IMR-90 (cell line): ENCODE results near the gene FBXO3. TPM values are rescaled to one million over a fixed set of nuclear protein-coding genes. Genes with fewer than 3 reads are reported as not detected.
"Not testable (repeated sequence)": the region's sequence is repeated elsewhere in the genome, so short reads cannot be mapped to it uniquely, and the experiment has no call there.

Experiments
- ATAC-seq: fragments of 200-7000 bp; cut with Tn5 transposase; 2 replicates; pipeline ENCODE4 v1.9.1; 2020; ENCODE audit warnings: low read depth, mild to moderate bottlenecking, moderate library complexity
- BruUV-seq: library from RNA; stranded (reverse); fragments of 400-500 nt; replicated peaks from 2 replicates; lab custom pipeline; 2021; lab: Mats Ljungman, UMichigan
- CTCF ChIA-PET: fragments of 300-600 bp; formaldehyde crosslinking; extraction: SDS; loops from one replicate; lab custom pipeline; 2021; ENCODE audit warnings: antibody characterized with exemption; lab: Yijun Ruan, JAX
- POLR2A ChIA-PET: fragments of 300-600 bp; sonication (Branson Sonifier 250); formaldehyde crosslinking; loops from one replicate; lab custom pipeline; 2022; ENCODE audit warnings: antibody characterized with exemption; ENCODE audit not compliant: unreplicated experiment; lab: Charles Lee
- DNase-seq: peaks from one replicate; pipeline ENCODE4 v3.0.0; 2013
- H2AFZ ChIP-seq: replicated peaks from 2 replicates; pipeline ENCODE3; 2013; ENCODE audit warnings: low read length, mild to moderate bottlenecking; ENCODE audit not compliant: poor library complexity
- H2AK5ac ChIP-seq: 2 replicates; pipeline ENCODE4 v1.6.1; 2013; ENCODE audit warnings: low read depth, low read length, inconsistent platforms
- H2AK9ac ChIP-seq: replicated peaks from 2 replicates; pipeline ENCODE3; 2013; ENCODE audit warnings: mild to moderate bottlenecking, low read depth, low read length, moderate library complexity; ENCODE audit not compliant: poor library complexity
- H2BK120ac ChIP-seq: 2 replicates; pipeline ENCODE4 v1.6.1; 2013; ENCODE audit warnings: low read depth, low read length, inconsistent platforms
- H2BK15ac ChIP-seq: 3 replicates; pipeline ENCODE4 v1.6.1; 2013; ENCODE audit warnings: low read depth, low read length, inconsistent platforms
- H2BK20ac ChIP-seq: 2 replicates; pipeline ENCODE4 v1.6.1; 2013; ENCODE audit warnings: low read depth, mild to moderate bottlenecking, inconsistent platforms, low read length, moderate library complexity
- H2BK5ac ChIP-seq: 2 replicates; pipeline ENCODE4 v1.6.1; 2013; ENCODE audit warnings: mild to moderate bottlenecking, low read depth, low read length, inconsistent platforms; ENCODE audit not compliant: poor library complexity, severe bottlenecking
- H3K14ac ChIP-seq: replicated peaks from 2 replicates; pipeline ENCODE4 v1.6.1; 2013; ENCODE audit warnings: low read depth, low read length, inconsistent platforms
- H3K18ac ChIP-seq: 2 replicates; pipeline ENCODE4 v1.6.1; 2013; ENCODE audit warnings: low read depth, low read length, control low read depth
- H3K23ac ChIP-seq: 2 replicates; pipeline ENCODE4 v1.6.1; 2013; ENCODE audit warnings: low read depth, low read length, inconsistent platforms
- H3K27ac ChIP-seq: 2 replicates; pipeline ENCODE4 v1.5.1; 2013; ENCODE audit warnings: mild to moderate bottlenecking, control low read depth, low read length; ENCODE audit not compliant: insufficient read depth
- H3K27me3 ChIP-seq: 2 replicates; pipeline ENCODE4 v1.6.1; 2013; ENCODE audit warnings: low read length; ENCODE audit not compliant: control insufficient read depth, insufficient read depth
- H3K36me3 ChIP-seq: 2 replicates; pipeline ENCODE4 v1.6.1; 2013; ENCODE audit warnings: low read length, mixed read lengths; ENCODE audit not compliant: control insufficient read depth, insufficient read depth
- H3K4ac ChIP-seq: 2 replicates; pipeline ENCODE4 v1.6.1; 2013; ENCODE audit warnings: low read depth, low read length, inconsistent platforms
- H3K4me1 ChIP-seq: 2 replicates; pipeline ENCODE4 v1.6.1; 2013; ENCODE audit warnings: low read length, mixed read lengths; ENCODE audit not compliant: control insufficient read depth, insufficient read depth
- H3K4me2 ChIP-seq: 2 replicates; pipeline ENCODE4 v1.6.1; 2013; ENCODE audit warnings: low read depth, mild to moderate bottlenecking, control low read depth, low read length, moderate library complexity
- H3K4me3 ChIP-seq: 2 replicates; pipeline ENCODE4 v1.5.1; 2013; ENCODE audit warnings: low read depth, mild to moderate bottlenecking, control low read depth, low read length, moderate library complexity; ENCODE audit not compliant: insufficient read depth
- H3K56ac ChIP-seq: 2 replicates; pipeline ENCODE4 v1.6.1; 2013; ENCODE audit warnings: low read length, inconsistent platforms; ENCODE audit not compliant: insufficient read depth; ENCODE audit errors: extremely low read depth
- H3K79me1 ChIP-seq, 2 experiments: 2 replicates each; pipeline ENCODE4 v1.6.1; 2013; ENCODE audit warnings: low read length in 2 of 2, inconsistent platforms in 1 of 2, low read depth in 1 of 2
- H3K9ac ChIP-seq: 2 replicates; pipeline ENCODE4 v1.6.1; 2013; ENCODE audit warnings: low read depth, low read length, control low read depth
- H3K9me1 ChIP-seq: 2 replicates; pipeline ENCODE4 v1.6.1; 2013; ENCODE audit warnings: low read length, inconsistent platforms; ENCODE audit not compliant: insufficient read depth
- H3K9me3 ChIP-seq: 2 replicates; pipeline ENCODE4 v1.6.1; 2013; ENCODE audit warnings: low read length; ENCODE audit not compliant: control insufficient read depth, insufficient read depth
- H4K20me1 ChIP-seq: 2 replicates; pipeline ENCODE4 v1.6.1; 2013; ENCODE audit warnings: low read length, inconsistent platforms; ENCODE audit not compliant: insufficient read depth
- H4K5ac ChIP-seq: 2 replicates; pipeline ENCODE4 v1.6.1; 2013; ENCODE audit warnings: mild to moderate bottlenecking, low read depth, low read length, control low read depth
- H4K8ac ChIP-seq, 2 experiments: 2 replicates each; pipeline ENCODE4 v1.6.1; 2013; ENCODE audit warnings: low read depth in 2 of 2, low read length in 2 of 2, control low read depth in 1 of 2, inconsistent platforms in 1 of 2
- H4K91ac ChIP-seq: 2 replicates; pipeline ENCODE4 v1.6.1; 2013; ENCODE audit warnings: low read depth, low read length, inconsistent platforms; ENCODE audit not compliant: insufficient read depth
- WGBS, 2 experiments: methylation state at CpG; one replicate each; pipeline versions ENCODE4 v1.1.5 to v1.1.7; 2013; ENCODE audit warnings: missing lambda C conversion rate in 2 of 2; ENCODE audit not compliant: insufficient read length in 1 of 2; ENCODE audit errors: extremely low coverage in 2 of 2; 5-methylcytosine and 5-hydroxymethylcytosine counted together
- dilution Hi-C: fragments of 300-500 bp; cut with HindIII; formaldehyde crosslinking; loops from one replicate; pipeline ENCODE4 v1.14.3; 2018; ENCODE audit warnings: low sequenced_read_pairs; ENCODE audit not compliant: unreplicated experiment
- in situ Hi-C: fragments of 300-500 bp; cut with MboI; formaldehyde crosslinking; loops from 3 replicates; pipeline ENCODE4 v1.14.3; 2019; ENCODE audit warnings: low sequenced_read_pairs, inconsistent platforms, mixed read lengths
- intact Hi-C: fragments of 100-400 bp; cut with micrococcal nuclease; formaldehyde crosslinking; loops from 2 replicates; pipeline ENCODE4 v1.10.0; 2022
- polyA plus RNA-seq, 3 experiments: library from polyadenylated mRNA; depleted of rRNA; stranded (reverse); fragments of >200 nt; gene quantifications; 2 replicates each; pipeline ENCODE4 v1.2.3, GENCODE V29; 2012; ENCODE audit warnings: low replicate concordance in 1 of 3
- total RNA-seq: library from RNA; depleted of rRNA; stranded (reverse); fragments of >200 nt; gene quantifications from 2 replicates; pipeline ENCODE4 v1.2.3, GENCODE V29; 2012

FBXO3 gene
- total and polyA plus RNA-seq, 2 of the 4 experiments (the other 2 are of a cell fraction) = 26.2 to 51.1 TPM

DNA sequence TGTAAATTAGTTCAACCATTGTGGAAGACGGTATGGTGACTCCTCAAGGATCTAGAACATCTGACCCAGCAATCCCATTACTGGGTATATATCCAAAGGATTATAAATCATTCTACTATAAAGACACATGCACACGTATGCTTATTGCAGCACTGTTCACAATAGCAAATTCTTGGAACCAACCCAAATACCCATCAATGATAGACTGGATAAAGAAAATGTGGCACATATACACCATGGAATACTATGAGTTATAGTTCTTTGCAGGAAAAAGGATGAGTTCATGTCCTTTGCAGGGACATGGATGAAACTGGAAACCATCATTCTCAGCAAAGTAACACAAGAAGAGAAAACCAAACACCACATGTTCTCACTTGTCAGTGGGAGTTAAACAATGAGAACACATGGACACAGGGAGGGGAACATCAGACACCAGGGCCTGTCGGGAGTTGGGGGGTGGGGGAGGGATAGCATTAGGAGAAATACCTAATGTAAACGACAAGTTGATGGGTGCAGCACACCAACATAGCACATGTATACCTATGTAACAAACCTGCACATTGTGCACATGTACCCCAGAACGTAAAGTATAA lies 45.2 kb downstream of the FBXO3 start:
- H3K27ac ChIP-seq, H3K27me3 ChIP-seq, POLR2A ChIA-PET, H2BK5ac ChIP-seq, dilution Hi-C loops, in situ Hi-C loops, H2AK5ac ChIP-seq, ATAC-seq, H3K9me3 ChIP-seq, CTCF ChIA-PET, H3K4ac ChIP-seq, H2AK9ac ChIP-seq, H3K56ac ChIP-seq, DNase-seq, H3K18ac ChIP-seq, H3K4me2 ChIP-seq, intact Hi-C loops, H3K9ac ChIP-seq, H4K8ac ChIP-seq, H3K4me3 ChIP-seq, H2BK15ac ChIP-seq, H2AFZ ChIP-seq, H3K14ac ChIP-seq, H2BK120ac ChIP-seq, BruUV-seq, H2BK20ac ChIP-seq, H4K91ac ChIP-seq, H4K5ac ChIP-seq, H3K23ac ChIP-seq: not testable (repeated sequence)
- peaks cover 0 to 40% of the 10 kb centered on the region in 2 experiments; a peak in 2 of 4 replicates for H3K79me1 ChIP-seq
- peaks cover 17% of the 10 kb centered on the region for H3K36me3 ChIP-seq
- H3K9me1 ChIP-seq = peaks cover 31% of the 10 kb centered on the region
- peaks cover 18% of the 10 kb centered on the region for H3K4me1 ChIP-seq
- no CpG with 5 or more reads among the region's 5 CpGs for WGBS, 2 experiments
- peaks cover 60% of the 10 kb centered on the region for H4K20me1 ChIP-seq

- H3K27me3 ChIP-seq, H2BK15ac ChIP-seq, H3K56ac ChIP-seq, DNase-seq, H3K4me3 ChIP-seq, CTCF ChIA-PET, BruUV-seq, H3K27ac ChIP-seq, H3K9ac ChIP-seq, dilution Hi-C loops, H2BK20ac ChIP-seq, H2BK120ac ChIP-seq, H3K18ac ChIP-seq, H2AK9ac ChIP-seq, H3K9me3 ChIP-seq, H3K14ac ChIP-seq, H3K23ac ChIP-seq, POLR2A ChIA-PET, H3K4me2 ChIP-seq, H2AK5ac ChIP-seq, H2AFZ ChIP-seq, H3K4ac ChIP-seq, H4K8ac ChIP-seq, H4K91ac ChIP-seq, H2BK5ac ChIP-seq, H4K5ac ChIP-seq, in situ Hi-C loops, ATAC-seq, intact Hi-C loops: not testable (repeated sequence)
- Histone ChIP-seq H3K36me3 (peaks cover 11% of the 10 kb centered on the region), H3K4me1 (peaks cover 29% of the 10 kb centered on the region), H3K79me1 (peaks cover 3 to 46% of the 10 kb centered on the region in 2 experiments; a peak in 3 of 4 replicates), H3K9me1 (peaks cover 34% of the 10 kb centered on the region), H4K20me1 (peaks cover 60% of the 10 kb centered on the region)
- WGBS, 2 experiments = no CpG with 5 or more reads among the region's 1 CpG
Measured at GRCh38 chr11:33727539-33727938, 46.8 kb downstream of the FBXO3 start.
